Prostate gland (tissue), 2 donors: Measurements from ENCODE around the gene KDM6A.

Experiments used
- CTCF ChIP-seq, 4 experiments: fragments of 200-600 bp in 2 of 4; fragments of 450-650 bp in 2 of 4; sonication (generic) in 2 of 4; IDR thresholded peaks; 1 replicate in 3 of 4; 2 replicates in 1 of 4; pipeline ENCODE4 v1.5.1; 2016 to 2019; ENCODE audit warnings: antibody characterized with exemption in 4 of 4, mild to moderate bottlenecking in 2 of 4, moderate library complexity in 2 of 4
- POLR2A ChIP-seq: fragments of 450-650 bp; IDR thresholded peaks from one replicate; pipeline ENCODE4 v1.6.1; 2016; ENCODE audit warnings: antibody characterized with exemption, mild to moderate bottlenecking
- POLR2AphosphoS5 ChIP-seq: sonication (generic); formaldehyde crosslinking; IDR thresholded peaks from one replicate; pipeline ENCODE4 v1.6.1; 2017; ENCODE audit warnings: antibody characterized with exemption

DNA sequence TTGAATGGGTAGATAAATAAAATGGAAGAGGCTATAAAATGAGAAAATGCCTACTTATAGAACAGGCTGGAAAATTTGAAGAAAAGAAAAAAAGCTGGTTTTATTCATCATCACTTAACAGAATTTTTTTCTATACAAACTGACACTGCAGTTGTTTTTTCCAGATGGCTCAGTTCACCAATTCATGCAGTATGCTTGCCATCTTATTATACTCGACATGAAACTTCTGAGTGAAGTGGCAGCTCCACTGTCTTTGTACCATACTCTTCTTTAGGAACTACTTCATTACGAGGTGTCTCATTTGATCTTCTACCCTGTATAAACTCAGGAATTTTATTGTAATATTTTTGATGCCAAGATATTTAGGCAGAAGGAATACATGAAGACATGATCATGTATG lies 153.0 kb downstream of the KDM6A start:
- no peak for TF ChIP-seq CTCF (IDR thresholded peaks at IDR 0.05)
- no peak for TF ChIP-seq POLR2AphosphoS5
- TF ChIP-seq POLR2A, result no peak
